ENCODE data around the gene ENG.
"Not testable (repeated sequence)": the region's sequence is repeated elsewhere in the genome, so short reads cannot be mapped to it uniquely, and the experiment has no call there.

GRCh38 chr9:127881715-127882114, 27.3 kb upstream of the ENG start:
- TF ChIP-seq CTCF (IDR thresholded peaks at IDR 0.05; ENCODE audit: insufficient read depth, low read length, poor library complexity, severe bottlenecking); EZH2phosphoT487 (conservative IDR thresholded peaks at IDR 0.05; ENCODE audit: low read length): not testable (repeated sequence)

Measured in SU-DHL-6 (cell line).